Keratinocyte (primary cell): ENCODE results near the gene KIAA1958.

ENCODE experiments used
- EZH2 ChIP-seq: IDR thresholded peaks from one replicate; pipeline ENCODE4 v1.6.1; 2012; ENCODE audit warnings: inconsistent platforms, mild to moderate bottlenecking, low read length, moderate library complexity
- TF ChIP-seq, protein P1 (sequence below), 3 experiments: IDR thresholded peaks in 1 of 3; conservative IDR thresholded peaks in 1 of 3; optimal IDR thresholded peaks in 1 of 3; 2 replicates in 2 of 3; 3 replicates in 1 of 3; pipeline versions ENCODE3 to v1.5.1; 2011; ENCODE audit warnings: low read length in 3 of 3, mild to moderate bottlenecking in 3 of 3, moderate library complexity in 2 of 3, control low read depth in 1 of 3, inconsistent platforms in 1 of 3; ENCODE audit not compliant: insufficient read depth in 2 of 3; ENCODE audit errors: extremely low read depth in 1 of 3

DNA sequence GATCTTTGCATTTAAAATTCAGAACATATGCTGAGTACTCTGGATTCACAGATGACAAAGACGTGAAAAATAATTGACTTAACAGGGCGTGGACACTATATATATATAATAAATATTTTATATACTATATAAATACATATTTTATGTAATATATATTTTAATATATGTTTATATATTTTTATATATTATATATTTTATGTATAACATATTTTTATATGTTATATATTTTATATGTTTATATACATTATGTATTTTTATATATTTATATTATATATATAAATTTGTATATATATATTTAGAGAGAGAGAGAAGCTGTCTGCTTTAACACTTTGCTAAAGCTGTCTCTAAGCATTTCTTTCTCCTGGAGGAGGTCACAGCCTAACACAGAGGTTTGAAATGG, 118.2 kb downstream of the KIAA1958 start:
- TF ChIP-seq EZH2, result no peak
- TF ChIP-seq, protein P1, sequence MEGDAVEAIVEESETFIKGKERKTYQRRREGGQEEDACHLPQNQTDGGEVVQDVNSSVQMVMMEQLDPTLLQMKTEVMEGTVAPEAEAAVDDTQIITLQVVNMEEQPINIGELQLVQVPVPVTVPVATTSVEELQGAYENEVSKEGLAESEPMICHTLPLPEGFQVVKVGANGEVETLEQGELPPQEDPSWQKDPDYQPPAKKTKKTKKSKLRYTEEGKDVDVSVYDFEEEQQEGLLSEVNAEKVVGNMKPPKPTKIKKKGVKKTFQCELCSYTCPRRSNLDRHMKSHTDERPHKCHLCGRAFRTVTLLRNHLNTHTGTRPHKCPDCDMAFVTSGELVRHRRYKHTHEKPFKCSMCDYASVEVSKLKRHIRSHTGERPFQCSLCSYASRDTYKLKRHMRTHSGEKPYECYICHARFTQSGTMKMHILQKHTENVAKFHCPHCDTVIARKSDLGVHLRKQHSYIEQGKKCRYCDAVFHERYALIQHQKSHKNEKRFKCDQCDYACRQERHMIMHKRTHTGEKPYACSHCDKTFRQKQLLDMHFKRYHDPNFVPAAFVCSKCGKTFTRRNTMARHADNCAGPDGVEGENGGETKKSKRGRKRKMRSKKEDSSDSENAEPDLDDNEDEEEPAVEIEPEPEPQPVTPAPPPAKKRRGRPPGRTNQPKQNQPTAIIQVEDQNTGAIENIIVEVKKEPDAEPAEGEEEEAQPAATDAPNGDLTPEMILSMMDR (optimal IDR thresholded peaks at IDR 0.05 in 1 of 3, IDR thresholded peaks at IDR 0.05 in 1 of 3, conservative IDR thresholded peaks at IDR 0.05 in 1 of 3; ENCODE audit: extremely low read depth in 1 of 3, insufficient read depth in 2 of 3, low read length in 3 of 3), result no peak
